ENCODE data around the gene AFG3L2. TPM values are rescaled to one million over a fixed set of nuclear protein-coding genes. Genes with fewer than 3 reads are reported as not detected.

AFG3L2 gene
- total and polyA plus RNA-seq, 10 of the 15 experiments (the other 5 are each of a cell fraction or from before 2014, with no cell fraction given): 21.0 to 72.7 (median 57.7) TPM

- no peak for TF ChIP-seq CREM (IDR thresholded peaks at IDR 0.05; ENCODE audit: low read depth)
- TF ChIP-seq BHLHE40 (IDR thresholded peaks at IDR 0.05; ENCODE audit: borderline replicate concordance in 1 of 2, low read depth in 2 of 2, low read length in 1 of 2): no peak
- no peak for TF ChIP-seq ZNF24 (IDR thresholded peaks at IDR 0.05)
Observed at GRCh38 chr18:12291161-12291560, 85.9 kb downstream of the AFG3L2 start (continued).

- peaks cover 7% of the 10 kb centered on the region in 2 experiments; a peak in 3 of 4 replicates for H3K27me3 ChIP-seq (replicated peaks in 1 of 2; ENCODE audit: control insufficient read depth in 2 of 2, insufficient read depth in 2 of 2, low read length in 1 of 2)
- 30% methylated on average over 2 of the region's 2 CpGs for WGBS (ENCODE audit: insufficient coverage, insufficient replicate concordance, low lambda C conversion rate, missing lambda C conversion rate)
- intact Hi-C loops (cut with micrococcal nuclease; ENCODE audit: unreplicated experiment): no loop called here
- H2AFZ ChIP-seq (ENCODE audit: control insufficient read depth, low read depth, low read length): no peak overlapping the region
- RAD21 ChIA-PET (ENCODE audit: unreplicated experiment): no interaction called here
- H3K9ac ChIP-seq (ENCODE audit: control insufficient read depth, insufficient read depth, low read length): no peak overlapping the region
- DNase-seq (ENCODE audit: low read depth, low spot score) (no peak), FAIRE-seq (no peak), ATAC-seq (no peak)
- POLR2A ChIA-PET: no interaction called here
- H3K4me1 ChIP-seq (ENCODE audit: control insufficient read depth, insufficient read depth, low read length): no peaks in the 10 kb centered on the region
- CTCF ChIA-PET: no interaction called here
- SMC1A ChIA-PET (ENCODE audit: uncharacterized antibody, unreplicated experiment): no interaction called here
- no peak overlapping the region for H3K27ac ChIP-seq (ENCODE audit: control insufficient read depth, insufficient read depth)
- BruUV-seq (replicated peaks): no TSS peak
- H3K4me3 ChIP-seq: no peak overlapping the region
- no peaks in the 10 kb centered on the region for H4K20me1 ChIP-seq (ENCODE audit: control insufficient read depth, insufficient read depth)
- H3K4me2 ChIP-seq (ENCODE audit: control insufficient read depth, insufficient read depth): no peak overlapping the region
- in situ Hi-C loops (cut with MboI): no loop called here
- no peaks in the 10 kb centered on the region for H3K9me3 ChIP-seq (replicated peaks; ENCODE audit: control insufficient read depth, insufficient read depth, low read length)
- no peaks in the 10 kb centered on the region for H3K36me3 ChIP-seq (ENCODE audit: control insufficient read depth in 2 of 2, insufficient read depth in 2 of 2, low read length in 1 of 2)
- H3K79me2 ChIP-seq (ENCODE audit: control insufficient read depth, insufficient read depth, low read length): no peaks in the 10 kb centered on the region
- TF ChIP-seq MTA2 (IDR thresholded peaks at IDR 0.05; ENCODE audit: low read depth) (no peak), TCF3 (IDR thresholded peaks at IDR 0.05; ENCODE audit: borderline replicate concordance, insufficient read depth, low read depth, low read length) (no peak), POU2F2 (IDR thresholded peaks at IDR 0.05; ENCODE audit: borderline replicate concordance, low read depth, low read length) (no peak), IKZF2 (IDR thresholded peaks at IDR 0.05) (no peak), ZBTB4 (CRISPR knock-in tag; IDR thresholded peaks at IDR 0.05) (no peak), BCLAF1 (IDR thresholded peaks at IDR 0.05) (no peak), ZNF217 (IDR thresholded peaks at IDR 0.05) (no peak), JUND (IDR thresholded peaks at IDR 0.05; ENCODE audit: low read depth, low read length) (no peak), KLF5 (IDR thresholded peaks at IDR 0.05; ENCODE audit: partially characterized antibody) (no peak), EED (IDR thresholded peaks at IDR 0.05; ENCODE audit: low read depth) (no peak), CEBPZ (IDR thresholded peaks at IDR 0.05; ENCODE audit: low read depth, low read length) (no peak), GABPA (IDR thresholded peaks at IDR 0.05; ENCODE audit: low read depth) (no peak)
Observed at GRCh38 chr18:12290086-12290485, 86.9 kb downstream of the AFG3L2 start.

Data from GM12878 (cell line).